ENCODE measurements around the gene SULF2.

GRCh38 chr20:47792021-47792618 is 6.8 kb upstream of the SULF2 start:
- TF ChIP-seq CTCF (IDR thresholded peaks at IDR 0.05; ENCODE audit: poor library complexity) = no peak
- no peak for TF ChIP-seq EZH2phosphoT487 (IDR thresholded peaks at IDR 0.05; ENCODE audit: low read depth, severe bottlenecking, unreplicated experiment)

All from hepatocyte (in vitro differentiated cells).